ENCODE results near the gene SYK.

- TF ChIP-seq, protein P1, sequence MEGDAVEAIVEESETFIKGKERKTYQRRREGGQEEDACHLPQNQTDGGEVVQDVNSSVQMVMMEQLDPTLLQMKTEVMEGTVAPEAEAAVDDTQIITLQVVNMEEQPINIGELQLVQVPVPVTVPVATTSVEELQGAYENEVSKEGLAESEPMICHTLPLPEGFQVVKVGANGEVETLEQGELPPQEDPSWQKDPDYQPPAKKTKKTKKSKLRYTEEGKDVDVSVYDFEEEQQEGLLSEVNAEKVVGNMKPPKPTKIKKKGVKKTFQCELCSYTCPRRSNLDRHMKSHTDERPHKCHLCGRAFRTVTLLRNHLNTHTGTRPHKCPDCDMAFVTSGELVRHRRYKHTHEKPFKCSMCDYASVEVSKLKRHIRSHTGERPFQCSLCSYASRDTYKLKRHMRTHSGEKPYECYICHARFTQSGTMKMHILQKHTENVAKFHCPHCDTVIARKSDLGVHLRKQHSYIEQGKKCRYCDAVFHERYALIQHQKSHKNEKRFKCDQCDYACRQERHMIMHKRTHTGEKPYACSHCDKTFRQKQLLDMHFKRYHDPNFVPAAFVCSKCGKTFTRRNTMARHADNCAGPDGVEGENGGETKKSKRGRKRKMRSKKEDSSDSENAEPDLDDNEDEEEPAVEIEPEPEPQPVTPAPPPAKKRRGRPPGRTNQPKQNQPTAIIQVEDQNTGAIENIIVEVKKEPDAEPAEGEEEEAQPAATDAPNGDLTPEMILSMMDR (IDR thresholded peaks at IDR 0.05; ENCODE audit: low read depth, low read length) = no peak
- TF ChIP-seq, protein P2, sequence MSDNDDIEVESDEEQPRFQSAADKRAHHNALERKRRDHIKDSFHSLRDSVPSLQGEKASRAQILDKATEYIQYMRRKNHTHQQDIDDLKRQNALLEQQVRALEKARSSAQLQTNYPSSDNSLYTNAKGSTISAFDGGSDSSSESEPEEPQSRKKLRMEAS (IDR thresholded peaks at IDR 0.05; ENCODE audit: low read depth, low read length) = peak; percentile 55
- TF ChIP-seq MYC (IDR thresholded peaks at IDR 0.05; ENCODE audit: low read depth, low read length) = no peak; the same call in 1 of the 2 replicates
Observed at GRCh38 chr9:90801241-90801972, at the start of gene SYK.

Measured in NB4 (cell line).